OCI-M2 (cell line): ENCODE results near the gene MALT1.
"Not testable (repeated sequence)": the region's sequence is repeated elsewhere in the genome, so short reads cannot be mapped to it uniquely, and the experiment has no call there.

ENCODE experiments used
- DNase-seq: peaks from one replicate; lab custom pipeline; 2025; ENCODE audit not compliant: unreplicated experiment; lab: John Stamatoyannopoulos, UW

MALT1 gene

GRCh38 chr18:58732471-58732870, 61.2 kb downstream of the MALT1 start:
- no peak for DNase-seq

- no peak for DNase-seq
These were observed 62.6 kb downstream of the MALT1 start for GRCh38 chr18:58733866-58734265.

DNA sequence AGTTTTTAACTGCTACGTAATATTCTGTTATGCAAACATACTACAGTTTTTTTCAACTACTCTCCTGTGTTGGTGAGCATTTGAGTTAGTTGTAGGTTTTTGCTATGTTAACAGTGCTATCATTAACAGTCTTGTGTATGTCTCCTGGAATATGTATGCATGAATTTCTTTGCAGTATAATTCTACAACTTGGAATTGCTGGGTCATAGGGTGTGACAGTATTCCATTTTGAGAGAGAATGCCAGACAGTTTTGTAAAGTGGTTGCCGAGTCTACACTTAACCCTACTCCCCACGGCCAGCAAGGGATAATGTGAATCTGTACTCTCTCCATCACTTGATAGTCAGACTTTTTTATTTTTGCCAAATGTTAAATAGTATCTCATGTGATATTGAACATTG, 67.1 kb downstream of the MALT1 start:
- no peak for DNase-seq

DNA sequence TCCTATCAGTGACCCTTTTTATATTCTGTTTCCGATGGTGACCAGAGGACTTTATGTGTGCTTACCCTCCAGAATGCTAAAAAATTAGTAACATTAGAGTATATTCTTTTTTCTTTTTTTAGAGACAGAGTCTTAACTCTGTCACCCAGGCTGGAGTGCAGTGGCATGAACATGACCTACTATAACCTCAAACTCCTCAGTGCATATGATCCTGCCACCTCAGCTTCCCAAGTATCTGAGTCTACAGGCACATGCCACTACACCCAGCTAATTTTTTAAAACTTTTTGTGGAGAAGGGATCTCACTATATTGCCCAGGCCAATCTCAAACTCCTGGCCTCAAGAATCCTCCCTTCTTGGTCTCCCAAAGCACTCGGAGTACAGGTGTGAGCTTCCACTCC, 74.6 kb downstream of the MALT1 start:
- DNase-seq, result no peak

DNA sequence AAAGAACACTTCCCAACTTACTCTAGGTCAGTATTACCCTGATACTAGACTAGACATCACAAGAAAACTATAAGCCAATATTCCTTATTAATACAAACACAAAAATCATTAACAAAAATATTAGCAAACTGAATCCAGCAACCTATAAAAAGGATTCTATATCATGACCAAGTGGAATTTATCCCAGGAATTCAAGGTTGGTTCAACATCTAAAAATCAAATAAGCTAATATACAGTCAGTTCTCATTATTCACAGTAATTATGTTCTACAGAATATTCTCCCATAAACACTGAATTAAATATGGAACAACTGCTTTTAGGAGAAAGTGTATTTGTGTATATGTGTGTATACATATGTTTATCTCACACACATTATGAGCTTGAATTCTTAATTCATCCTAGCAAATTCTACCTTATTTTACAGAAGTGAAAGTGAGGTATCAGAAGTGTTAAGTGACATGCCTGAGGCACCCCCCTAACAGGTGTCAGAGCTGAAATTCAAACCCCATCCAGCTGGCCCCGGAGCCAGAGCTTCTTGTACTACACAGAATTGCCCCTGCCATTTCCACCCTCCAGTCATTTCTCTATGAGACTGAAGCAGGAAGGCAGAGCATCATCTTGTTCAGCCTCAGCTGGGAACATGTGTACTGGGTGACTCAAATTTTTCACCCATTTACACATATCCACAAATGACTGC, 77.8 kb downstream of the MALT1 start:
- no peak for DNase-seq

DNA sequence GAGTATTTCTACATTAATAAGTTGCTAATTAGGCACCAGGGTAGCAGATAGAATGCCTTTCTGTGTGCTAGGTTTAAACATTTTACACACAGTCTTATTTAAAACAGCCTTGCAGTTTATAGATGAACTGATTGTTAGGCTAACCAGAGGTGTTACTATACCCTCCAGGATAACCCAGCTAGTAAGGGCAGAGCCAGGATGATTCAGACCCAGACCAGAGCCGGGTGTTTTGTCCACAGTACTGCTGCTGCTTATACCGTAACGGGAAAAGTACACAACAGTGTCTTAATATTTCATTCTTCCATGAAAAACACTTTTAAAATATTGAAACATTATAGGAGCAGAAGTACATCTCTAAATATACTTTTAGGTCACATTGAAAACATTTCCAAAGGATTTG, 82.7 kb downstream of the MALT1 start:
- DNase-seq, result no peak

- no peak for DNase-seq
These were observed 83.3 kb downstream of the MALT1 start for GRCh38 chr18:58754544-58755068.

DNA sequence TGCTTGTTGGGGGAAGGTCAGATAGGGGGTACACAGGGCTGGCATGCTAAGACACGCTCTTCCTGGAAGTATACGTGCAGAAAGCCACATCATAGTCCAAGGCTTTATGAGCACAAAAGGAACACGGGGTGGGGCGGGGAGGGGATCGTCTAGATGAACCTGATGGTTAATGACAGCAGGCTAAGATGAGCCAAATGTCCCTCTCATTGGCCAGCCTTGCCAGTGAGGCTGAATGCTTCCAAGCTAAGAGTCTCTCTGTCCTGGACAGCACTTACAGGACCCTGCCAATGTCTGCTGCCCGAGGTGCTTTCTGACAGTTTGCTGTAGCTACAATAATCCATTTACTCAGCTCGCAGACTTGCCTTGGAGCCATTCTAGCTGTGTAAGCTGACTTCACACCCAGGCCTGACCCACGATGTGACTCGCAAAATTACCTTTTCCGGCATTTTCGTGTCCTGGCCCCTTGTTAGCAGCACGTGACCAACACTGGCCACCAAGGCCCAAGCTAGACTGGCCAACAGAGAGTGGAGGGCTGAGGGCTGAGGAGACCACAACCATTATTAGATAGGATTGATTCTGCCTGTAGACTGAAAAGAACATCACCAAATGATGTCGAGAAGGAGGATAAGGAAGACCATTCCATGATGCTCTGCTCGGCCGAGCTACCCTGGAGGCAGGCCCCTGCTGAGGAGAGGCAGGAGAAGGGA, 84.2 kb downstream of the MALT1 start:
- DNase-seq, result no peak

- no peak for DNase-seq
These were observed 84.9 kb downstream of the MALT1 start for GRCh38 chr18:58756148-58756547.

DNA sequence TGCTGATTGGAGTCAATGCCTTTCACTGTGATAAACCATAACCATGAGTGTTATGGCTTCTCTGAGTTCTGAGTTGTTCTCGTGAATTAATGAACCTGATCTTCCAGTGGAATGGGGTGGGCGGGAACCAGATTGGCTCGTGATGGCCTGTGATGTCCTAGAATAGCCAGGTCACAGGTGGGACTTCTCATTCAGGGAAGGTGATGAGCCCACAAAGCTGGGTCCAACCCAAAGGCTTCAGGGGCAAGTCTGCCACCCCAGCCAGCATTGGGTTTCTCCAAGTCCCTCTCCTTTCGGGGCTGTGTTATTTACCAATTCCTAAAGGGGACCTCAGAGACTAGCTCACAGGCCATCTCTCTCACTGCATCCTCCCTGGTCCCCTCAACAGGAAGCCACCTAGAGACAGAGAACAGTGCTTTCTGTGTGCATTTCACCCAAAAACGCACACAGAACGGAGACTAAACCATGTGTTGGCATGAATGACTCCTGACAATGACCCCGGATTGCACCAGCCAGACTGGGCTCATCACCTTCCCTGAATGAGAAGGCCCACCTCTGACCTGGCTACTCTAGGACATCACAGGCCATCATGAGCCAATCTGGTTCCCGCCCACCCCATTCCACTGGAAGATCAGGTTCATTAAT, 85.5 kb downstream of the MALT1 start:
- no peak for DNase-seq

DNA sequence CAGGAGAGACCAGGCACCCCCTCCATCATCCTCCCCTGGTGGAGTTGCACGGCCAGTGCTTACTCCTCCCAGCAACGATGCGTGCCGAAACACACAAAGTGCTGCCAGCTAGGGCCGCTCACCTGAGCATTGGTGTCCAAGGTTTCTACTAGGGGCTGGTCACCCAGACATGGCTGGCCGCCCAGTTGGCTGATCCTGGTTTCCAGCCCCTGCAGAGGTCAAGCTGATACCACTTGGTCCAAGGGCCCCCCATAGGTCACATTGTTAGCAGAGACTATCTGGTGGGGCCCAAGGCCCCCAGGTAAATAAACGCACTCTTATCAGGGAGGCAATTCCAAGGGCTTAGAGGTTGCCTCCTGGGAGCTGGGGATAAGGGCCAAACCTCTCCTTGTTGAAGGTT, 86.1 kb downstream of the MALT1 start:
- DNase-seq, result not testable (repeated sequence)

DNA sequence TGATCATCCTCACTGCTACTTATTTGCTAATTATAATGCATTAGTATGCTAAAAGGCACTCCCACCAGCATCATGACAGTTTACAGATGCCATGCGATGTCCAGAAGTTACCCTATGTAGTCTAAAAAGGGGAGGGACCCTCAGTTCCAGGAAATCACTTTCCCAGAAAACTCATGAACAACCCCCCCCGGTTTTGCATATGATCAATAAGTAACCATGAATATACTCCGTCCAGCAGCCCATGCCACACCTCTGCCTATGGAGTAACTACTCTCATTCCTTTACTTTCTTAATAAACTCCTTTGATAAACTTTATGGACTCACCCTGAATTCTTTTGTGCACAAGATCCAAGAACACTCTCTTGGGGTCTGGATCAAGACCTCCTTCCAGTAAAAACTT, 86.8 kb downstream of the MALT1 start:
- DNase-seq, result no peak

DNA sequence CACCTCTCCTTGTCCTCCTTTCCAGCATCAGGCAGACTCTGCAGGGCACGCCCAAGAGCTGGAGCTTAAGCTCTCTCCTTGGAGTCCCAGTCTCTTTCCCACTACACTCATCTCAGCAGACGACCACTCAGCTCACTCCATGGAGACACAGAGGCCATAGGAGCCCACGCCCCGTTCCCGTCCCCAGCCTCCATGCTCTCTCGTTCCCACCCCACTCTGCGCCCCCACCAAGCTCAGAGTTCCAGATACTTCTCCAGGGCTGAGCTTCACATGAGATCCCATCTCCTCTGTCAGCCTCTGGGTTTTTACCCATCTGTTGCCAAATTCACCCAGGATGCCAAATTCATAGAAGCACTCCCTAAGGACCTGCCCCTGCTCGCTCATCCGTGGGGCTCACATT, 87.3 kb downstream of the MALT1 start:
- no peak for DNase-seq

DNA sequence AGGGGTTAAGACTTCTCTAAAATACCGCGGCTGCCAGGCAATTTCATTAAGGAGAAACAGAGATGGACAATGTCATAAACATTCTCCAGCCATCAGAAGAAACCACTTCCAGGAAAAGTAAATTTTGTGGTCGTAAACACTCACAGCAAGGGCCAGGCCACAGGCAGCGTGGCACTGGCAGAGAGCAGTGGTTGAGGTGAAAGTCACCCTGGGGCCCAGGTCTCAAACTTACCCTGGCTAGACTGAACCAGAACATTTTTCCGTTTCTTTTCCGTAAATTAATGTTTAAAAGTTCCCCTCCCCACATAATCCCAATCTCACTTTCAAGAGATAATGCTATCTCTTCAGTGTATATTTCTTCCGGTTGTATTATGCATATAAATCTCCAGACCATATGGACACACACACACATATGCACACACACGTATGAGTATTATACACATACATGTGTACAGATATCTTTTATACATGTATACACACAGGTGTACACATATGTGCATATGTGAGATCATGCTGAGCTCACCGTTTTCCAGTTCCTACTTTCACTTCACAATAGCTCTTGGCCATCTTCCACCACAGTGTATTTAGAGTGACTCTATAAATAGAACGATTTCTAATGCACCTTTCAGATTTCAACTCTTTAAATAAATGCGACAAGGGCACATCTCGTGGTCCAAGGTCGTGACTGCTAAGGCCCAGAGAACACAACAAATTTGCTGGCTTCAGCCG, 90.1 kb downstream of the MALT1 start:
- DNase-seq, result no peak

GRCh38 chr18:58761970-58762780, 90.9 kb downstream of the MALT1 start:
- DNase-seq, result no peak

DNA sequence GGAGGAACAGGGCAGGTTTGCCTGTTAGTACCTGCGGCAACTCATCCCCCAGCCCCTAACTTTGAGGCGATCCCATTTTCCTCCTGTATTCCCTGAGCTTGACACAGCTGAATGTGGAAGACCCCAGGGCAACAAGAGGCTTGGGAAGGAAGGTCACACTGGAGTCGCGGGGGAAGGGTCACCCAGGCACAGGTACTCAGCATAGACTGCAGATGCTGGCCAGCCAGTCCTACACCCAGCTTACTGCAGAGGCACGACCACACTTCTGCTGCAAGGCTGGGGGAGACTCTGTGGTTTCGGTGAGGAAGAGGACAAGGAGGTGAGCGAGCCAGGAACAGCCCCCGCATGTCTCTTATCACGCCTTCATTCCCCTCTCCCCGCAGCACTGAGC, 91.5 kb downstream of the MALT1 start:
- no peak for DNase-seq

DNA sequence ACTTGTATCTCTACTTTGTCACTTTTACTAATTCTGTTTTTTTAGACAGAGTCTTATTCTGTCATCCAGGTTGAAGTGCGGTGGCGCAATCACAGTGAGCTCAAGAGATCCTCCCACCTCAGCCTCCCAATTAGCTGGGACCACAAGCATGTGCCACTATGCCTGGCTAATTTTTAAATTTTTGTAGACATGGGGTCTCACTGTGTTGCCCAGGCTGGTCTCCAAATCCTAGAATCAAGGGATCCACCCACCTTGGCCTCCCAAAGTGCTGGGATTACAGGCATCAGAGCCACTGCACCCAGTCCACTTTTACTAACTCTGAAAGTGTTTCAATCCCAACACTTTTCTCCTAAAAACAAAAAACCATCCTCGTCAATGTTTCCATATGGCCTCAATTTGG, 94.9 kb downstream of the MALT1 start:
- no peak for DNase-seq

- no peak for DNase-seq
These were observed 95.7 kb downstream of the MALT1 start for GRCh38 chr18:58766946-58767345.

- DNase-seq, result no peak
These were observed 97.2 kb downstream of the MALT1 start for GRCh38 chr18:58768293-58768974.

DNA sequence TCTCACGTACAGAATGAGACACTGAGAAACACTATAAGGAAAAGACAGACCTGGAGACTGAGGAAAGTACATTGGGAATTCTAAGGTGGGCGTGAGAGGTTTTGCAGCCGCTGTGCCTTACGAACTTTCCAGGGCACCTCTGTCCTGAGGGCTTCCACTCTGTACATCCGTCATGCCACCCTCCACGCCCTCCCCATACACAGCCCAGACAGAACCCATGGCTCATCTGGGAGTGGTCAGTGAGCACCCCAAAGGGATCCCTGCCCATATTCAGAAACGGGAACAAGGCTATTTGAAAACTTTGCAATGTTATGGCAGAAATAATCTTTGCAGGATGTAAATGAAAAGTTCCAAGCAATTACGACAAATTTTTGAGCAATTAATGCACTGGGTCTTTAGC, 98.1 kb downstream of the MALT1 start:
- DNase-seq, result no peak
